ENCODE data around the gene USP11.

The USP11 gene

GRCh38 chrX:47232803-47233332, at the start of gene USP11:
TSS of gene USP11 (plus strand) at chrX:47233009. CDS start at chrX:47233044, 35 bp downstream.
- DNase-seq (ENCODE audit: low read depth in 2 of 2): peak; percentile 31 to 60
- peak within 1 kb of the TSS; percentile 61 to 72 for H3K4me3 ChIP-seq (replicated peaks in 1 of 2; ENCODE audit: low read depth in 2 of 2, low read length in 2 of 2)
- TF ChIP-seq CTCF (IDR thresholded peaks at IDR 0.05; ENCODE audit: low read depth, low read length): no peak

DNA sequence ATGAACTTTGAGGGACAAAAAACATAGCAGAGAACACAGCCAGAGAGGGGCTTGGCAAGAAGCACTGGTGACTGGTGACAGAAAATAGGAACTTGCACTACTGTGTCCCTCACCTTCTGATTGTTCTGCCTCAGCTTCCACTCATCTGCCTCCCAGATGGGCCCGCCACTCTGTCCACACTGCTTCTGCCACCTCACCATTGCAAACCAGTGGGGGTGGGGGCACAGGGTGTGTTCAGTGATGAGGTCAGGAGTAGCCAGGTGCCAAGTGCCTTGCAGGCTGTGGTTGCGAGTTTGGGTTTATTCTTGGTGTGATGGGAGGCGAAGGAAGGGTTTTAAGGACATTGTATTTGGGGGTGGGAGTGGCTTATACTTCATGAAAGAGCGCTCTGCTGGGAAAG, 48.3 kb upstream of the USP11 start:
- H3K4me3 ChIP-seq (replicated peaks in 1 of 2; ENCODE audit: low read depth in 2 of 2, low read length in 2 of 2): no peak overlapping the region
- TF ChIP-seq CTCF (IDR thresholded peaks at IDR 0.05; ENCODE audit: low read depth, low read length): no peak
- no peak for DNase-seq (ENCODE audit: low read depth in 2 of 2)

DNA sequence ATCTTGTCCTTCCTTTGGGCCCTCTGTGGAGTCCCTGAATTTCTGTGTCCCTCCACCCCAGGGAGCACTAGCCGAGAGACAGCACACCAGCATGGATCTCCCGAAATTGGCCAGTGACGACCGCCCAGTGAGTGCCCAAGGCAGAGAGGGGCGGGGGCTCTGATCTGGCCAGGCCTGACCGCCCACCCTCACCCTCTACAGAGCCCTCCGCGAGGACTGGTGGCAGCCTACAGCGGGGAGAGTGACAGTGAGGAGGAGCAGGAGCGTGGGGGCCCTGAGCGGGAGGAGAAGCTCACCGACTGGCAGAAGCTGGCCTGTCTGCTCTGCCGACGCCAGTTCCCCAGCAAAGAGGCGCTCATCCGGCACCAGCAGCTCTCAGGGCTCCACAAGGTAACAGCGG, 47.6 kb upstream of the USP11 start:
- no peak for DNase-seq (ENCODE audit: low read depth in 2 of 2)
- no peak for TF ChIP-seq CTCF (IDR thresholded peaks at IDR 0.05; ENCODE audit: low read depth, low read length)
- H3K4me3 ChIP-seq (replicated peaks in 1 of 2; ENCODE audit: low read depth in 2 of 2, low read length in 2 of 2): no peak overlapping the region

DNA sequence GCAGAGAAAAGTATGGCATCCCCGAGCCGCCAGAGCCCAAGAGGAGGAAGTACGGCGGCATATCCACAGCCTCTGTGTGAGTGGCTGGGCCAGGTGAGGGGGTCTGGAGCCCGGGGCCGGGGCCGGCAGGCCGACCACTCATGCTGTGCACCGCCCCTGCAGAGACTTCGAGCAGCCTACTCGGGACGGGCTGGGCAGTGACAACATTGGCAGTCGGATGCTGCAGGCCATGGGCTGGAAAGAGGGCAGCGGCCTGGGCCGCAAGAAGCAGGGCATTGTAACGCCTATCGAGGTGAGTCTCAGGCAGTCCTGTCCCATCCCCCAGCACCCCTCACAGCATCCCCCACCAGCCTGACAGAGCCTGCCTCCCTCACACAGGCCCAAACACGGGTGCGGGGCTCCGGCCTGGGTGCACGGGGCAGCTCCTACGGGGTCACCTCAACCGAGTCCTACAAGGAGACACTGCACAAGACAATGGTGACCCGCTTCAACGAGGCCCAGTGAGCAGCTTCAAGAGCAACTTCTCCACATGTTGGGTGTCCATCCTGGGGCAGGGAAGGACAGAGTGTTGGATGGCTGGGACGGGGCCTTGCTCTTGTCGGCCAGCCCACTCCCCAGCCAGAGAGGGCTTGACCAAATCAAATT, 46.6 kb upstream of the USP11 start:
- H3K4me3 ChIP-seq (replicated peaks in 1 of 2; ENCODE audit: low read depth in 2 of 2, low read length in 2 of 2): no peak overlapping the region
- no peak for DNase-seq (ENCODE audit: low read depth in 2 of 2)
- TF ChIP-seq CTCF (IDR thresholded peaks at IDR 0.05; ENCODE audit: low read depth, low read length): no peak

DNA sequence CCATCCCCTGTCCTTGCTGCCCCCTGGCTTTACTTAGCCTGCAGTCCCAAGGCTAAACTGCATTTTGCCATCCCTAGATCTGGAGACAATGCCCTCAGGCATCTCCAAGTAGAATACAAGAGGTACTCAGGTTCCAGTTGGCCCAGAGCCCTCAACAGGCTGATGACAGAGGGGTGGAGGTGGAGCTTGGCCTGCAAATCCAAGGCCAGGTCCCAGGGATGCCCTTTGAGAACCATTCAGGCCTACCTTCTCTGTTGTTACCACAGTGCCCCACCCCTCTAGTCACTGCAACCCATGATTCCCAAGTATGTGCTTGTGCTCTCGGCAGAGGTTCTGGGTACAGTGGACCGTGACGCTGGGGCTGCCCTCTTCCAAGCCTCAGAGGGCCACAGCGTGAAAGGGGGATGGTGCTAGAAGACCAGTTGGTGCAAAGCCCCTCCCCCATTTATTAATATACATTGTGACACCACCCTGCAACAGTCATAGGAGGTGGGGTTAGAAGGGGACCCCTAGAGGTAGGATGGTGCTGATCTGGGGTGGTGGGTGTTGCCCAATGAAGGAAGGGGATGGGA, 45.6 kb upstream of the USP11 start:
- DNase-seq (ENCODE audit: low read depth in 2 of 2): no peak
- no peak for TF ChIP-seq CTCF (IDR thresholded peaks at IDR 0.05; ENCODE audit: low read depth, low read length)
- no peak overlapping the region for H3K4me3 ChIP-seq (replicated peaks in 1 of 2; ENCODE audit: low read depth in 2 of 2, low read length in 2 of 2)

- no peak for TF ChIP-seq CTCF (IDR thresholded peaks at IDR 0.05; ENCODE audit: low read depth, low read length)
- H3K4me3 ChIP-seq (replicated peaks in 1 of 2; ENCODE audit: low read depth in 2 of 2, low read length in 2 of 2): no peak overlapping the region
- no peak for DNase-seq (ENCODE audit: low read depth in 2 of 2)
These were observed 42.9 kb upstream of the USP11 start for GRCh38 chrX:47189906-47190305.
